Measurements from ENCODE around the gene VWA5B1. TPM values are rescaled to one million over a fixed set of nuclear protein-coding genes. Genes with fewer than 3 reads are reported as not detected.

VWA5B1 gene
- total RNA-seq, 1 donor from 2014 or later = not detected

DNA sequence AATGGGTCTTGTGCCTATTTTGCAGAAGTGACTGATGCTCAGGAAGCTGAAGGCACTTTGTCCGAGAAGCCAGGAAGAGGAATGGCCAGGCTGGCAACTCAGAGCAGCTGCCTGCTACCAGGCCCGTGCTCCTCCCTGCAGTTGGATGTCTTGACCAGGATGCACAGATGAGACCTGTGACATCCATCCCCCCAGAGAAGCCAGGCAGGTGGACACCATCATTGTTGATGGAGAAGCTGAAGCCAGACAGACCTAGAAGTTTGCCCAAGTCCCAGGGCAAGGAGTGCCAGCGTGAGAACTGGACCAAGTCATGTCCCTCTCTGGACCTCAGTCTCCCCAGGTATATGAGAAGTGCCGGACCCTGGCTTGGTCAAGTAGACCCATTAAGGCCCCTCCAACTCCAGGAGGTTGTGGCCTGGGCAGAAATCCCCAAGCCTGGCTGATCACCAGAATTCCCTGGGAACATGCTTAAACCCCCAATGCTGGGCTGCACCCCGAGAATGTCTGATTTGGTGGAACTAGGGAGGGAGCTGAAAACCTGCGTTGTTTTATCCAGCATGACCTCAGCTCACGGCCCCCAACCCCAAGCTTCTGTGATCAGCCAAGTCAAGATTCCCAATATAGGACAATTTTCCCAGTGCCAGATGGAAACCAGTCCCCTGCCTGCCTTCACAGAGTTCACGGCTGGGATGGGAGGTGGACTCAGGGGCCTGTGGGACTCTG is 112.9 kb downstream of the VWA5B1 start:
- H3K4me3 Mint-ChIP-seq (ENCODE audit: unreplicated experiment) = no peak overlapping the region
- no peak overlapping the region for H3K27ac Mint-ChIP-seq (ENCODE audit: unreplicated experiment)
- H3K4me1 Mint-ChIP-seq (ENCODE audit: low read depth) = peaks cover 13% of the 10 kb centered on the region
- no peaks in the 10 kb centered on the region for H3K36me3 Mint-ChIP-seq (ENCODE audit: low read depth)
- peaks cover 36% of the 10 kb centered on the region for H3K27me3 Mint-ChIP-seq (ENCODE audit: low read depth)
- H3K9me3 Mint-ChIP-seq (ENCODE audit: low read depth) = peaks cover 3% of the 10 kb centered on the region
- peak; percentile 36 for DNase-seq (ENCODE audit: low spot score)
- TF ChIP-seq, protein P1, sequence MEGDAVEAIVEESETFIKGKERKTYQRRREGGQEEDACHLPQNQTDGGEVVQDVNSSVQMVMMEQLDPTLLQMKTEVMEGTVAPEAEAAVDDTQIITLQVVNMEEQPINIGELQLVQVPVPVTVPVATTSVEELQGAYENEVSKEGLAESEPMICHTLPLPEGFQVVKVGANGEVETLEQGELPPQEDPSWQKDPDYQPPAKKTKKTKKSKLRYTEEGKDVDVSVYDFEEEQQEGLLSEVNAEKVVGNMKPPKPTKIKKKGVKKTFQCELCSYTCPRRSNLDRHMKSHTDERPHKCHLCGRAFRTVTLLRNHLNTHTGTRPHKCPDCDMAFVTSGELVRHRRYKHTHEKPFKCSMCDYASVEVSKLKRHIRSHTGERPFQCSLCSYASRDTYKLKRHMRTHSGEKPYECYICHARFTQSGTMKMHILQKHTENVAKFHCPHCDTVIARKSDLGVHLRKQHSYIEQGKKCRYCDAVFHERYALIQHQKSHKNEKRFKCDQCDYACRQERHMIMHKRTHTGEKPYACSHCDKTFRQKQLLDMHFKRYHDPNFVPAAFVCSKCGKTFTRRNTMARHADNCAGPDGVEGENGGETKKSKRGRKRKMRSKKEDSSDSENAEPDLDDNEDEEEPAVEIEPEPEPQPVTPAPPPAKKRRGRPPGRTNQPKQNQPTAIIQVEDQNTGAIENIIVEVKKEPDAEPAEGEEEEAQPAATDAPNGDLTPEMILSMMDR (IDR thresholded peaks at IDR 0.05) = no peak

- no peak overlapping the region for H3K27ac Mint-ChIP-seq (ENCODE audit: unreplicated experiment)
- peaks cover 13% of the 10 kb centered on the region for H3K4me1 Mint-ChIP-seq (ENCODE audit: low read depth)
- no peak overlapping the region for H3K4me3 Mint-ChIP-seq (ENCODE audit: unreplicated experiment)
- H3K27me3 Mint-ChIP-seq (ENCODE audit: low read depth) = peaks cover 29% of the 10 kb centered on the region
- DNase-seq (ENCODE audit: low spot score) = peak; percentile 64
- TF ChIP-seq, protein P1 (IDR thresholded peaks at IDR 0.05) = no peak
- H3K9me3 Mint-ChIP-seq (ENCODE audit: low read depth) = peaks cover 3% of the 10 kb centered on the region
- no peaks in the 10 kb centered on the region for H3K36me3 Mint-ChIP-seq (ENCODE audit: low read depth)
Measured at GRCh38 chr1:20404466-20404865, 113.8 kb downstream of the VWA5B1 start.

Other genes starting within 250 kb of the VWA5B1 start
- gene PLA2G5, start 220.7 kb upstream of the VWA5B1 start, total RNA-seq = not detected in 3 replicates
- not detected in 3 replicates for gene PLA2G2D, start 171.3 kb upstream of the VWA5B1 start, total RNA-seq
- gene PLA2G2F, start 151.6 kb upstream of the VWA5B1 start, total RNA-seq = not detected in 3 replicates
- not detected in 3 replicates for gene UBXN10, start 104.8 kb upstream of the VWA5B1 start, total RNA-seq
- gene PLA2G2C, start 104.4 kb upstream of the VWA5B1 start, total RNA-seq = not detected in 3 replicates
- gene CAMK2N1, start 195.3 kb downstream of the VWA5B1 start, total RNA-seq = 8.7 to 13.2 TPM (median 12.9 TPM) in 3 replicates
- gene MUL1, start 217.3 kb downstream of the VWA5B1 start, total RNA-seq = 30.8 to 38.2 TPM (median 36.2 TPM) in 3 replicates